Neural cell (in vitro differentiated cells): Measurements from ENCODE around the gene SPSB3. TPM values are rescaled to one million over a fixed set of nuclear protein-coding genes. Genes with fewer than 3 reads are reported as not detected.

Experiments used
- H2AFZ ChIP-seq: fragments of 200-600, 300-800 bp; sonication (generic), shearing (Covaris generic); 2 replicates; pipeline ENCODE4 v1.6.0; 2014; ENCODE audit warnings: low read depth, mild to moderate bottlenecking, antibody characterized with exemption, low read length, moderate library complexity
- H3F3A ChIP-seq: fragments of 200-600 bp; shearing (Covaris generic); 2 replicates; pipeline ENCODE4 v1.6.1; 2016; ENCODE audit warnings: mild to moderate bottlenecking, moderate library complexity, mixed read lengths, antibody characterized with exemption, low read length; ENCODE audit not compliant: insufficient read depth, poor library complexity, severe bottlenecking
- H3K27ac ChIP-seq: fragments of 200-600, 300-800 bp; sonication (generic), shearing (Covaris generic); 2 replicates; pipeline ENCODE4 v1.5.1; 2014; ENCODE audit warnings: mild to moderate bottlenecking, low read length, moderate library complexity
- H3K27me3 ChIP-seq: fragments of 300-800, 200-600 bp; sonication (generic), shearing (Covaris generic); 2 replicates; pipeline ENCODE4 v1.6.0; 2014; ENCODE audit warnings: mild to moderate bottlenecking, low read depth, low read length, moderate library complexity; ENCODE audit not compliant: insufficient read depth
- H3K36me3 ChIP-seq: fragments of 300-800, 200-600 bp; sonication (generic), shearing (Covaris generic); 2 replicates; pipeline ENCODE4 v1.5.1; 2014; ENCODE audit warnings: mild to moderate bottlenecking, antibody characterized with exemption, low read length, moderate library complexity; ENCODE audit not compliant: insufficient read depth
- H3K4me2 ChIP-seq: fragments of 300-800, 200-600 bp; sonication (generic), shearing (Covaris generic); 2 replicates; pipeline ENCODE4 v1.6.0; 2014; ENCODE audit warnings: mild to moderate bottlenecking, low read length
- H3K4me3 ChIP-seq: fragments of 300-800, 200-600 bp; sonication (generic), shearing (Covaris generic); 2 replicates; pipeline ENCODE4 v1.5.1; 2014; ENCODE audit warnings: mild to moderate bottlenecking, low read length, moderate library complexity
- H3K79me2 ChIP-seq: fragments of 200-600 bp; shearing (Covaris generic); replicated peaks from 2 replicates; pipeline ENCODE4 v1.6.0; 2014; ENCODE audit warnings: mild to moderate bottlenecking, low read length, moderate library complexity; ENCODE audit not compliant: insufficient read depth
- H3K9ac ChIP-seq: fragments of 300-800, 200-600 bp; sonication (generic), shearing (Covaris generic); 2 replicates; pipeline ENCODE4 v1.6.1; 2016; ENCODE audit warnings: mild to moderate bottlenecking, low read length, mixed read lengths
- H3K9me2 ChIP-seq: fragments of 200-600 bp; shearing (Covaris generic); 2 replicates; pipeline ENCODE4 v1.6.1; 2016; ENCODE audit warnings: mild to moderate bottlenecking, low read length, mixed read lengths; ENCODE audit not compliant: insufficient read depth
- H3K9me3 ChIP-seq: fragments of 200-600, 300-800 bp; sonication (generic), shearing (Covaris generic); 2 replicates; pipeline ENCODE4 v1.6.1; 2016; ENCODE audit warnings: mild to moderate bottlenecking, mixed run types, low read length, moderate library complexity, mixed read lengths
- H4K20me1 ChIP-seq: fragments of 200-600 bp; shearing (Covaris generic); 2 replicates; pipeline ENCODE4 v1.6.1; 2016; ENCODE audit warnings: mild to moderate bottlenecking, mixed run types; ENCODE audit not compliant: insufficient read depth
- CTCF ChIP-seq: fragments of 450-650 bp; IDR thresholded peaks from 2 replicates; pipeline ENCODE4 v1.5.1; 2014; ENCODE audit warnings: antibody characterized with exemption, mild to moderate bottlenecking, moderate library complexity; ENCODE audit not compliant: poor library complexity, severe bottlenecking
- EP300 ChIP-seq: fragments of 450-650 bp; conservative IDR thresholded peaks from 2 replicates; pipeline ENCODE4 v1.6.1; 2014; ENCODE audit warnings: antibody characterized with exemption, mild to moderate bottlenecking, moderate library complexity; ENCODE audit not compliant: poor library complexity, severe bottlenecking
- EZH2 ChIP-seq: fragments of 200-600, 300-800 bp; shearing (Covaris generic), sonication (generic); IDR thresholded peaks from 2 replicates; pipeline ENCODE4 v1.6.1; 2014; ENCODE audit warnings: antibody characterized with exemption, low read length, borderline replicate concordance, mild to moderate bottlenecking; ENCODE audit not compliant: insufficient read depth, poor library complexity, severe bottlenecking
- MXI1 ChIP-seq: fragments of 450-650 bp; conservative IDR thresholded peaks from 2 replicates; pipeline ENCODE4 v1.6.1; 2014; ENCODE audit warnings: antibody characterized with exemption, mild to moderate bottlenecking; ENCODE audit not compliant: poor library complexity, severe bottlenecking
- POLR2AphosphoS5 ChIP-seq: IDR thresholded peaks from 2 replicates; pipeline ENCODE4 v1.6.1; 2012
- RAD21 ChIP-seq: fragments of 450-650 bp; conservative IDR thresholded peaks from 2 replicates; pipeline ENCODE4 v1.6.1; 2014; ENCODE audit warnings: antibody characterized with exemption, mild to moderate bottlenecking, moderate library complexity
- REST ChIP-seq: IDR thresholded peaks from 2 replicates; pipeline ENCODE4 v1.6.1; 2012; ENCODE audit warnings: borderline replicate concordance
- SMC3 ChIP-seq: fragments of 450-650 bp; conservative IDR thresholded peaks from 2 replicates; pipeline ENCODE4 v1.6.1; 2014; ENCODE audit warnings: antibody characterized with exemption, mild to moderate bottlenecking, moderate library complexity; ENCODE audit not compliant: poor library complexity
- TAF1 ChIP-seq: IDR thresholded peaks from 2 replicates; pipeline ENCODE4 v1.6.1; 2012; ENCODE audit warnings: low read depth
- polyA plus RNA-seq: library from polyadenylated mRNA; depleted of rRNA; stranded (reverse); fragments of >200 nt; gene quantifications from 2 replicates; pipeline ENCODE4 v1.2.3, GENCODE V29; 2014

Gene SPSB3
- polyA plus RNA-seq, 1 donor from 2014 or later: 315 TPM

DNA sequence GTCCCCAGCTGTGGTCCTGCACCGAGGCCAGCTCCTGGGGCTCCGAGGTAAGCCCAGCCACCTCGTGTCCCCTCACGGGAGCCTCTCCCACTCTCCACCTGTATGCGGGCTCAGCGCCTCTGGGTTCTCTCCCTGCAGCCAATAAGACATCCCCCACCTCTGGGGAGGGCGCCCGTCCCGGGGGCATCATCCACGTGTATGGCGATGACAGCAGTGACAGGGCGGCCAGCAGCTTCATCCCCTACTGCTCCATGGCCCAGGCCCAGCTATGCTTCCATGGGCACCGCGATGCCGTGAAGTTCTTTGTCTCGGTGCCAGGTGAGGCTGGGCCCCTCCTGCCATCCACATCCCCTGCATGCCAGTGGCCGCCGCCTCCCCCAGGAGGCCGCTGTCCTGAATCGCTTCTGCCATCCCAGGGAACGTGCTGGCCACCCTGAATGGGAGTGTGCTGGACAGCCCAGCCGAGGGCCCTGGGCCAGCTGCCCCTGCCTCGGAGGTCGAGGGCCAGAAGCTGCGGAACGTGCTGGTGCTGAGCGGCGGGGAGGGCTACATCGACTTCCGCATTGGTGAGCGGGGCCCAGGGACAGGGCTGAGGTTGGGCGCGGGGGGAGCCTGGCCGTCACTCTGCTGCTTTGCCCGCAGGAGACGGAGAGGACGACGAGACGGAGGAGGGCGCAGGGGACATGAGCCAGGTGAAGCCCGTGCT is 14.2 kb downstream of the SPSB3 start:
- no peak overlapping the region for H3K9ac ChIP-seq
- no peaks in the 10 kb centered on the region for H3F3A ChIP-seq
- TF ChIP-seq CTCF (no peak), EZH2 (no peak), RAD21 (no peak), SMC3 (no peak), EP300 (no peak), MXI1 (no peak), POLR2AphosphoS5 (no peak), REST (no peak), TAF1 (no peak)
- no peaks in the 10 kb centered on the region for H3K27me3 ChIP-seq
- no peaks in the 10 kb centered on the region for H4K20me1 ChIP-seq
- no peaks in the 10 kb centered on the region for H3K9me3 ChIP-seq
- no peaks in the 10 kb centered on the region for H3K79me2 ChIP-seq
- no peak overlapping the region for H3K4me2 ChIP-seq
- no peak overlapping the region for H3K27ac ChIP-seq
- H3K36me3 ChIP-seq: no peaks in the 10 kb centered on the region
- H2AFZ ChIP-seq: no peak overlapping the region
- H3K9me2 ChIP-seq: no peaks in the 10 kb centered on the region
- no peak overlapping the region for H3K4me3 ChIP-seq

- no peaks in the 10 kb centered on the region for H3K9me2 ChIP-seq
- no peak overlapping the region for H3K9ac ChIP-seq
- no peaks in the 10 kb centered on the region for H3K79me2 ChIP-seq
- no peak overlapping the region for H3K4me2 ChIP-seq
- no peaks in the 10 kb centered on the region for H3K9me3 ChIP-seq
- TF ChIP-seq REST (no peak), SMC3 (no peak), CTCF (no peak), TAF1 (no peak), POLR2AphosphoS5 (no peak), RAD21 (no peak)
- no peak overlapping the region for H2AFZ ChIP-seq
- H3K4me3 ChIP-seq: no peak overlapping the region
- no peaks in the 10 kb centered on the region for H4K20me1 ChIP-seq
- no peaks in the 10 kb centered on the region for H3K27me3 ChIP-seq
- no peaks in the 10 kb centered on the region for H3F3A ChIP-seq
- no peaks in the 10 kb centered on the region for H3K36me3 ChIP-seq
- H3K27ac ChIP-seq: no peak overlapping the region
Measured at GRCh38 chr16:1767116-1767994, 15.0 kb downstream of the SPSB3 start.
